COR-L47 (cell line): ENCODE data around the gene BSN.

Experiments used
- DNase-seq: peaks from one replicate; lab custom pipeline; 2025; lab: John Stamatoyannopoulos, UW

BSN gene

GRCh38 chr3:49717211-49717958, 163.1 kb downstream of the BSN start:
- no peak for DNase-seq

GRCh38 chr3:49717959-49718857, 163.9 kb downstream of the BSN start:
- no peak for DNase-seq

- DNase-seq = no peak
These were observed 164.6 kb downstream of the BSN start for GRCh38 chr3:49718858-49719213.

- DNase-seq = peak; percentile 80
These were observed 165.1 kb downstream of the BSN start, which contains the start of gene AMIGO3 for GRCh38 chr3:49719214-49719884. TSS of gene AMIGO3 (minus strand) at chr3:49719684. CDS start at chr3:49719465, 219 bp downstream.
